RPMI8226 (cell line): ENCODE data around the gene OR10G4.
"Not testable (repeated sequence)": the region's sequence is repeated elsewhere in the genome, so short reads cannot be mapped to it uniquely, and the experiment has no call there.

ENCODE experiments used
- DNase-seq: peaks from one replicate; pipeline ENCODE4 v3.0.0-alpha.2; 2015

The OR10G4 gene, protein sequence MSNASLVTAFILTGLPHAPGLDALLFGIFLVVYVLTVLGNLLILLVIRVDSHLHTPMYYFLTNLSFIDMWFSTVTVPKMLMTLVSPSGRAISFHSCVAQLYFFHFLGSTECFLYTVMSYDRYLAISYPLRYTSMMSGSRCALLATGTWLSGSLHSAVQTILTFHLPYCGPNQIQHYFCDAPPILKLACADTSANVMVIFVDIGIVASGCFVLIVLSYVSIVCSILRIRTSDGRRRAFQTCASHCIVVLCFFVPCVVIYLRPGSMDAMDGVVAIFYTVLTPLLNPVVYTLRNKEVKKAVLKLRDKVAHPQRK

DNA sequence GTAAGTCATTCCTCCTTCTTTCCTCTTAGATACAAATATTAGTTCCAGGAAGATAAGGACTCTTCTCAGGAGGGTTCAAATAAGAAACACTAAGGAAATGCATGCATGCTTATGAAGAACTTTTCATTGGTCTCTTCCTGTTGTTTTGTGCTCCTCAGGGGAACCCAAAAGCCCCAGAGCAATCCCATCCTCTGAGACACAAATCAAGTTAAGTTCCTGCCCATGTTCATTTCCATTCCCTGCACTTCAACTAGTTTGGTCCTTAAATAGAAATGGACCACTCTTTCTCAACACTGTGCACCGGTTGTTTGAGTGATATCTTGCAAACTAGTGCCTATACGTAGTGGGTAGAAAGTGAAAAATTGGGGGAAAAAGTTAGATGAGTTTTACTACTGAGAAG lies at the start of gene OR10G4:
TSS of gene OR10G4 (plus strand) at position 301 of the 400 bp plus-strand sequence. CDS start 2,578 bp downstream, outside the sequence.
- no peak for DNase-seq

DNA sequence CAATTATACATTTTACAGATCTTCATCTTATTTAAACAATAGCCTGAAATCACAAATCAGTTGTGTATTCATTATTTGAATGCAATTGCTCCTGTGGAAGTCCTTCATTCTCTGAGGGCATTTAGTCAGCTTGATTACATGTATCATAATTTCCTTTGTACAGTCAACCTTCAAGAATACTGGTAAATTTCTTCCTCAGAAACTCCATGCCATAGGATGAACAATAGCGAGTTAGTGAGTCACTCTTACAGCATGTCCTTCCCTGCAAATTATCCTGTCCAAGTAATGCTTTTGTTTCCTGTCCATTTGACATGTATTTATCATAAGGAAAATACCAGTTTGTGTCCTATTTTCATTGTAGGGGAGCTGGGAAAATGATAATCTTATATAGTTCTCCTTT lies 39.0 kb upstream of the OR10G4 start:
- no peak for DNase-seq

DNA sequence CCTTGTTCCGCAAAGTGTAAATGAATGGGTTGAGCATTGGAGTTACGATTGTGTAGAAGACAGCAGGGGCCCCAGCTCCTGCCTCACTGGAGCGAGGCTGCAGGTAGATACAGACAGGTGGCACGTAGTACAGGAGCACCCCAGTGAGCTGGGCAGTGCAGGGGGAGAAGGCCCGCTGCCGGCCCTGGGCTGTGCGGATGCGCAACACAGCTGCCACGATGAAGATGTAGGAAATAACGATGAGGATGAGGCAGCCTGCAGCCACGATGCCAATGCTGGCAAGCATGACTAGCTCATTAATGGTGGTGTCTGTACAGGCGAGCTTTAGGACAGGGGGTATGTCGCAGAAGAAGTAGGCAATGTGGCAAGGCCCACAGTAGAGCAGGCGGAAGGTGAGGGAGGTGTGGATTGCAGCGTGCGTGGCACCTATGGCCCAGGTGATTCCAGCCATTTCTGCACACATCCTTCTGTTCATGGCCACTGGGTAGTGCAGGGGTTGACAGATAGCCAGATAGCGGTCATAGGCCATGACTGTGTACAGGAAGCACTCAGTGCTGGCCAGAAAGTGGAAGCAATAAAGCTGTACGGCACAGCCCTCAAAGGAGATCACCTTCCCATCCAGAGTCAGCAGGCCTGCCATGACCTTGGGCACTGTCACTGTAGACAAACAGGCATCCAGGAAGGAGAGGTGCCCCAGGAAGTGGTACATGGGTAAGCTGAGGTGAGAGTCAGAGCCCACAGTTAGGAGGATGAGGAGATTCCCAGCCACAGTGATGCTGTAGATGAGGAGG lies 35.8 kb upstream of the OR10G4 start:
- DNase-seq: no peak

DNA sequence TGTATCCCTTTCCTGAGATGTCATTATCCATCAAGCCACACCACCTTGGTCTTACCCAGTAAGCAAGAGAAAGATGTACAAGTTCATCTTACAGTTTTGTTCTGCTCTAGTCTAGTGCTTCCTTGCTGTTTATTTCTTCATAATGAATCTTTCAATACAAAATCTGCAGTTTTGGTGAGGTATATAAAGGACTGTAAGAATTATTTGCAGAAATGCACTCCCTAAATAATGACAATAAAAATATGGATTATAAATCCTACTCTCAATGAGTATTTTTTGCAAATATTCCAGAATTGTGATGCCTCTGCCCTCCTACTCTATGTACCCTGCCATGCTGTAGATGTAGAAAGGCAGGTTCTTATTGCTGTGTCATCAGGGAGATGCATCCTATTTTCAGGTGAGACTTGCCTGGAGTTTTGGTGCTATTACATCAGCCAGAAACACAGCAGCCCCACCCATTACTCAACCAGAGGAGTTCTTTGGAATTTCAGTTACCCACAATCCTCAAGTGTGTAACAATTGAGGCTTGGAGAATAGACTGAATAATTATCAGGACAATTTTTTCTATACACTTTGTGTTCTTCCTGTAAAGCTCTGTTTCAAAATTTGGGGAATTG lies 35.0 kb upstream of the OR10G4 start, which contains the start of gene OR10S1:
TSS of gene OR10S1 (minus strand) at position 51 of the 617 bp plus-strand sequence. CDS start 117 bp downstream, outside the sequence.
- no peak for DNase-seq

DNA sequence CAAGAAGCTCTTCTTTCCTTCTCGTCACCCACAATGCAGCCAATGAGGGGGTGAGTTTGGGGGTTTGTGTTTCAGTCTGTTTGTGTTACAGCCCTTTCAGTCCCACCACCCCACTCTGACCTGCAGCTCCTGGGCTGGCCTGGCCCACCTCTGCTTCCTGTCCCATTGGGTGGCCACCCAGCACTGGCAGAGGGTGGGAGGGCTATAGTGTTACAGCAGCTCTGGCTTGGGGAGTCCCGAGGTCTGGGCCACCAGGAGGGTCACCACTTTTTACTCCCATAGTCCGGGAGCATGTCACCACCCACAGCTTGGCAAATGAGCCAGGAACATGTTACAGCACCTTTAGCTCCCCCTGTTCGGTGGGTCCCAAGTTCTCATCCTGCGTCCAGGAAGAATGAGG lies 33.5 kb upstream of the OR10G4 start:
- DNase-seq: no peak

DNA sequence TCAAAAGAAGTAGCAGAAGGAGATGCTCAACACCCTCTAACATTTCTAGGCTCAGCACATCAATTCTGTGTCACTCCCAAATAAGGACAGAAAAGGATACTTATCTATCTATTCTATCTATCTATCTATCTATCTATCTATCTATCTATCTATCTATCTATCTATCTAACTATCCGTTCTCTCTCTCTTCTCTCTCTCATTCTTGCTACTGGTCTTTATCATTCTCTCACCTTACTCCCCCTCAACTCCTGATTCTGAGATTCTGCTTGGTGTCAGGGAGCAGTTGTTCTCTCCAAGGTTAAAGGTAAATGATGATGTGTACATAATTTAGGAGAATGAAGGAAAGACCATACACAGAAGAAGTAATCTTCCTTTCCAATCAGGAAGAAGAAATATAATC lies 17.7 kb upstream of the OR10G4 start, which contains the start of gene OR10G6:
TSS of gene OR10G6 (minus strand) at position 43 of the 400 bp plus-strand sequence. CDS start at position 43, 0 bp downstream.
- no peak for DNase-seq

DNA sequence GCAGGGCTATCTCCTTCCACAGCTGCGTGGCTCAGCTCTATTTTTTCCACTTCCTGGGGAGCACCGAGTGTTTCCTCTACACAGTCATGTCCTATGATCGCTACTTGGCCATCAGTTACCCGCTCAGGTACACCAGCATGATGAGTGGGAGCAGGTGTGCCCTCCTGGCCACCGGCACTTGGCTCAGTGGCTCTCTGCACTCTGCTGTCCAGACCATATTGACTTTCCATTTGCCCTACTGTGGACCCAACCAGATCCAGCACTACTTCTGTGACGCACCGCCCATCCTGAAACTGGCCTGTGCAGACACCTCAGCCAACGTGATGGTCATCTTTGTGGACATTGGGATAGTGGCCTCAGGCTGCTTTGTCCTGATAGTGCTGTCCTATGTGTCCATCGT lies 3.0 kb downstream of the OR10G4 start:
- DNase-seq: not testable (repeated sequence)

DNA sequence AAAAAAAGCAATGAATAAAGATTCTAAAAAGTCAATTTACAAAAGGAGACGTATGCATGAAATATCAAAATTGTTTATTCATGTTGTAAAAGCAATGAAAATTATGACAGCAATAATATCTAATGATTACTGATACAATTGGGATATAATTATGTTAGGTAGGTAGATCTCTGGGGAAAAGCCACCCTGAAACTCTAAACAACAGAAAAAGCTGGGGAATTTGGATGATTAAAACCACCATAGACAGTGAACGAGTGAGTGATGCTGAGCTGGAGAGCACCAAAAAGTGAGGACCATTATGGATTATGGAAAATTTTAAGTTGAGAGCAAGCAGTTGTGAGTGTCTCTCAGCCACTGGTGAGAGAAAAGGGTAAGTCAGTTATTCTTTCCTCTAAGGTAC lies 13.7 kb downstream of the OR10G4 start, which contains the start of gene OR10G8:
TSS of gene OR10G8 (plus strand) at position 301 of the 400 bp plus-strand sequence. CDS start 2,825 bp downstream, outside the sequence.
- DNase-seq: no peak

DNA sequence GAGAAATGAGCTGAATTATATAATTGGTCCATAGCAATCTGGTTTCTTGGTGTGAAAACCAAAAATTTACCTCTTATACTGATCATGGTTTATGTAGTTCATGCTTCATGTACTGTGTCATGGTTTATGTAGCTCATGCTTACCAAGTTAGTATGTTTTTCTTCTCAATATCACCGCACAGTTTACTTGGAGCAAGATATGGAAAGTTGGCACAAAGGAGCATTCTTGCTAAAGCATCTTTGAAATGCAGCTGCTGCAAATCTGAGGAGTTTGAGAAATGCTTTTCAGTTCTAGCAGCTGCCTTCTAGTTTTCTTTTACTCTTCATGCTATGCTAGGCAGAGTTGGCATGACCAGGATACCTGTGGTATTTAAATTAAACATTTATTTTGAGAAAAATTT lies 23.9 kb downstream of the OR10G4 start:
- DNase-seq: no peak

DNA sequence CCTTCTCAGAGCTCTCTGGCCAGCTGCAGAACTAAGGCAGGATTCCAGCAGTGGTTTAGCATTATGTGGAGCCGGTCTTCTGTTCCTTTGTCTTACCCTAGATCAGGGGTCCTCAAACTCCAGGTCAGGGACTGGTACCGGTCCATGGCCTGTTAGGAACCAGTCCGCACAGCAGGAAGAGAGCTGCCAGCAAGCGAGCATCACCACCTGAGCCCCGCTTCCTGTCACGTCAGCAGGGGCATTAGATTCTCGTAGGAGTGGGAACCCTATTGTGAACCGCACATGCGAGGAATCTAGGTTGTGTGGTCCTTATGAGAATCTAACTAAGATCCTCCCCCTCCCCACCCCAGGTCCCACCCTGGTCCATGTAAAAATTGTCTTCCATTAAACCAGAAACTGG lies 26.8 kb downstream of the OR10G4 start:
- no peak for DNase-seq

DNA sequence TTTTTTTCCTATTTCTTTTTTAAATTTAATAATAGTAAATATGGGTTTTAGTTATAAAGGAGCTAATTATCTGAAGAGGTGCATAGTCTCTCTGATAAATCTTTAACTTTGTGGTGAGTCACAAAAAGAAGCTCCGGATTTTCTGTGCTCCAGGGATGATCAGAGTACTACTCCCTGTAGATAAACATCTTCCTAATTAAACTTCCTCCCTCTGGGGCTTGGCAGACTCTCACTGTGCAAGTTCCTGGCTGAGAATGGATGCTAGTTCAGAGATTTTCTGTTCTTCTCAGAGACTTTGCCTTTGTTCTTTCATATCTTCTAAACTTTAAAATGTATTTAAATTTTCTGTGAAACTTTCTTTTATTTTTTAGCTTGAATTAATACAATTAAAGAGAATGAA lies 28.5 kb downstream of the OR10G4 start, which contains the start of gene OR10G7:
TSS of gene OR10G7 (minus strand) at position 72 of the 400 bp plus-strand sequence. CDS start 2,324 bp downstream, outside the sequence.
- no peak for DNase-seq

DNA sequence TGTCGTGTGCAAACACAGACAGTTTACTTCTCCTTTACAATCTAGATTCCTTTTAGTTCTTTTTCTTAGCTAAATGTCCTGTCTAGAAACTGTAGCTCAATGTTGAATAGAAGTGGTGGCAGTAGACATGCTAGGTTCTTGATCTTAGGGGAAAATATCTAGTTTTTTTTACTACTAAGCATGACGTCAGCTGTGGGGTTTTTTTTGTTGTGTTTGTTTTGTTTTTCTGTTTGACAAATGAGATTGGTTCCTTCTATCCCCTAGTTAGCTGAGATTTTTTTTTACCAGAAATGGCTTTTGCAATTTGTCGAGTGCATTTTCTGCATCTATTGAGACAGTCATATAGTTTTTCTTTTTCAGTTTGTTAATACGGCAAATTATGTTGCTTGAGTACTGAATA lies 30.6 kb downstream of the OR10G4 start:
- DNase-seq: no peak

DNA sequence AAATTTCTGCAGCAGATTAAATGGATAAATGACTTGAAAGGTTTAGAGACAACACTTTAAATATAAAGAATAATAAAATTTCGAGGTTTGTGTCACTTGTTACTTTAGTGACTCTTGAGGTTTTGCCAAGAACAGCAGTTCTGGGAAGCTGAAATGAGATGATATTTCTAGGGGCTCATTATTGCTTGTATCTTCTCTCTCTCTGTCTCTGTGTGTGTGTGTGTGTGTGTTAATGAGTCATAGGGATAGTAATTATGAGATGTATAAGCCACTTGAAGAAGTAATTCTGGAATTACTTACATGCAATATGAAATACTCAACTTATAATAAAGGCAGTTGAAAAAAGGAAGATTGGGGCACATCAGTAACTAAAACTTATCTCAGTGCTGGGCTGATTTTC lies 38.0 kb downstream of the OR10G4 start:
- no peak for DNase-seq

DNA sequence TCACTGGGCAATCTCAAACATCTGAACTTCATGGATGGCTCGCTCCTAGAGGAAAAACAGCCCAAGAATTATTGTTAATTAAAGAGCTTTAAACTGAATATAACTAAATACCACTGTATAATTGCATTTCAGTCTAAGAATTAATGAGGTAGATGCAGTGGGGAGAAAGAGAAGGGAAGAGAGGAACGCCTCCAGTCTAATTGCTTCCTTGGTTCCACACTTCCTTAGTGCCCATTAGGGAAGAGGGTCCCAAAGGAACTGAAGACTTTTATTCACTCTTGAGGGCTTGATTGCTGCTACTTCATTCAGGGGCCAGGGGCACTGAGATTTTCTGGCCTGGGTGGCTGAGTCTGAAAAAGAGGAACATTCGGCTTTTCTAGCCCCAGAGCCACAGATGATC lies 40.2 kb downstream of the OR10G4 start:
- DNase-seq: no peak
